Measurements from ENCODE around the gene CDC42BPA. TPM values are rescaled to one million over a fixed set of nuclear protein-coding genes. Genes with fewer than 3 reads are reported as not detected.

The CDC42BPA gene
- total RNA-seq, 4 donors from 2014 or later: 49.0 to 102 (median 54.2) TPM

GRCh38 chr1:227071895-227072587 is 246.3 kb downstream of the CDC42BPA start:
- 55 to 73% methylated on average over 4 of the region's 4 CpGs for WGBS, 2 donors (ENCODE audit: low coverage in 1 of 2)
- Histone ChIP-seq H3K4me3 (no peak overlapping the region), H3K4me1 (no peaks in the 10 kb centered on the region), H3K36me3 (peaks cover 0 to 14% (median 0%) of the 10 kb centered on the region in 4 donors), H3K27ac (no peak overlapping the region), H3K9me3 (no peaks in the 10 kb centered on the region), H3K27me3 (no peaks in the 10 kb centered on the region)
- intact Hi-C loops (cut with DNase I; ENCODE audit: low total_unique reads): no loop called here
- DNase-seq: no peak
- in situ Hi-C loops (cut with MboI; ENCODE audit: low pct_ligation_motif_present in 1 of 4, low pct_unique_long_range_greater_than_20kb in 1 of 4, low sequenced_read_pairs in 3 of 4): no loop called here
- TF ChIP-seq EP300 (IDR thresholded peaks at IDR 0.05; ENCODE audit: low read depth) (no peak), CTCF (IDR thresholded peaks at IDR 0.05) (no peak), POLR2A (IDR thresholded peaks at IDR 0.05) (no peak), POLR2AphosphoS5 (IDR thresholded peaks at IDR 0.05) (no peak)

GRCh38 chr1:227070638-227071285 is 247.5 kb downstream of the CDC42BPA start:
- intact Hi-C loops (cut with DNase I; ENCODE audit: low total_unique reads) (no loop called here), in situ Hi-C loops (cut with MboI; ENCODE audit: low pct_ligation_motif_present in 1 of 4, low pct_unique_long_range_greater_than_20kb in 1 of 4, low sequenced_read_pairs in 3 of 4) (no loop called here)
- Histone ChIP-seq H3K4me1 (no peaks in the 10 kb centered on the region), H3K36me3 (peaks cover 0 to 14% (median 0%) of the 10 kb centered on the region in 4 donors), H3K27ac (no peak overlapping the region), H3K4me3 (no peak overlapping the region), H3K27me3 (no peaks in the 10 kb centered on the region), H3K9me3 (no peaks in the 10 kb centered on the region)
- 52 to 95% methylated on average over 4 of the region's 4 CpGs for WGBS, 2 donors (ENCODE audit: low coverage in 1 of 2)
- TF ChIP-seq POLR2A (IDR thresholded peaks at IDR 0.05) (no peak), POLR2AphosphoS5 (IDR thresholded peaks at IDR 0.05) (no peak), CTCF (IDR thresholded peaks at IDR 0.05) (no peak), EP300 (IDR thresholded peaks at IDR 0.05; ENCODE audit: low read depth) (no peak)
- no peak for DNase-seq

GRCh38 chr1:227069490-227069889 is 248.8 kb downstream of the CDC42BPA start:
- no peaks in the 10 kb centered on the region for H3K4me1 ChIP-seq
- H3K36me3 ChIP-seq: peaks cover 0 to 14% (median 0%) of the 10 kb centered on the region in 4 donors
- no peaks in the 10 kb centered on the region for H3K27me3 ChIP-seq
- H3K4me3 ChIP-seq: no peak overlapping the region
- 73 to 75% methylated on average over 2 of the region's 2 CpGs for WGBS, 2 donors (ENCODE audit: low coverage in 1 of 2)
- DNase-seq: no peak
- no peaks in the 10 kb centered on the region for H3K9me3 ChIP-seq
- TF ChIP-seq POLR2AphosphoS5 (IDR thresholded peaks at IDR 0.05): no peak
- TF ChIP-seq POLR2A (IDR thresholded peaks at IDR 0.05): no peak
- no peak for TF ChIP-seq EP300 (IDR thresholded peaks at IDR 0.05; ENCODE audit: low read depth)
- no peak for TF ChIP-seq CTCF (IDR thresholded peaks at IDR 0.05)
- in situ Hi-C loops (cut with MboI; ENCODE audit: low pct_ligation_motif_present in 1 of 4, low pct_unique_long_range_greater_than_20kb in 1 of 4, low sequenced_read_pairs in 3 of 4): no loop called here
- H3K27ac ChIP-seq: no peak overlapping the region
- intact Hi-C loops (cut with DNase I; ENCODE audit: low total_unique reads): no loop called here

GRCh38 chr1:227068883-227069282 is 249.4 kb downstream of the CDC42BPA start:
- Histone ChIP-seq H3K36me3 (peaks cover 0 to 10% (median 0%) of the 10 kb centered on the region in 4 donors), H3K27me3 (no peaks in the 10 kb centered on the region), H3K27ac (no peak overlapping the region), H3K4me3 (no peak overlapping the region), H3K4me1 (no peaks in the 10 kb centered on the region), H3K9me3 (no peaks in the 10 kb centered on the region)
- no peak for TF ChIP-seq EP300 (IDR thresholded peaks at IDR 0.05; ENCODE audit: low read depth)
- no peak for TF ChIP-seq POLR2A (IDR thresholded peaks at IDR 0.05)
- TF ChIP-seq CTCF (IDR thresholded peaks at IDR 0.05): no peak
- no peak for TF ChIP-seq POLR2AphosphoS5 (IDR thresholded peaks at IDR 0.05)
- WGBS, 2 donors (ENCODE audit: low coverage in 1 of 2): 64 to 74% methylated on average over 2 of the region's 2 CpGs
- in situ Hi-C loops (cut with MboI; ENCODE audit: low pct_ligation_motif_present in 1 of 4, low pct_unique_long_range_greater_than_20kb in 1 of 4, low sequenced_read_pairs in 3 of 4) (no loop called here), intact Hi-C loops (cut with DNase I; ENCODE audit: low total_unique reads) (no loop called here)
- no peak for DNase-seq
